Type B pancreatic cell (in vitro differentiated cells): Measurements from ENCODE around the gene ZNF316. TPM values are rescaled to one million over a fixed set of nuclear protein-coding genes. Genes with fewer than 3 reads are reported as not detected.
"Not testable (repeated sequence)": the region's sequence is repeated elsewhere in the genome, so short reads cannot be mapped to it uniquely, and the experiment has no call there.

ENCODE experiments used
- DNase-seq: peaks from one replicate; pipeline ENCODE4 v3.0.0; 2021; ENCODE audit warnings: mixed read lengths; ENCODE audit not compliant: unreplicated experiment; ENCODE audit errors: extremely low spot score
- H3K27ac Mint-ChIP-seq: 2 replicates; pipeline ENCODE4 v1.8.0; 2021; ENCODE audit warnings: mild to moderate bottlenecking, mixed read lengths
- H3K27me3 Mint-ChIP-seq: 2 replicates; pipeline ENCODE4 v1.8.0; 2021; ENCODE audit warnings: mixed read lengths
- H3K36me3 Mint-ChIP-seq: 2 replicates; pipeline ENCODE4 v1.8.0; 2021; ENCODE audit warnings: mixed read lengths
- H3K4me1 Mint-ChIP-seq: one replicate; pipeline ENCODE4 v1.8.0; 2021; ENCODE audit warnings: mixed read lengths; ENCODE audit not compliant: unreplicated experiment
- H3K4me3 Mint-ChIP-seq: 2 replicates; pipeline ENCODE4 v1.8.0; 2021; ENCODE audit warnings: mild to moderate bottlenecking, mixed read lengths
- H3K9me3 Mint-ChIP-seq: 2 replicates; pipeline ENCODE4 v1.8.0; 2021; ENCODE audit warnings: mixed read lengths
- CTCF ChIP-seq: fragments of 200-600 bp; sonication (generic); conservative IDR thresholded peaks from 2 replicates; pipeline ENCODE4 v1.5.0; 2021; ENCODE audit warnings: antibody characterized with exemption, mild to moderate bottlenecking
- total RNA-seq: library from RNA; stranded (reverse); gene quantifications from 2 replicates; pipeline ENCODE4 v1.2.1, GENCODE V29; 2021; ENCODE audit warnings: low replicate concordance

The ZNF316 gene
- total RNA-seq, 1 donor from 2014 or later: 46.8 TPM

GRCh38 chr7:6624246-6624611 lies 12.9 kb upstream of the ZNF316 start:
- no peaks in the 10 kb centered on the region for H3K27me3 Mint-ChIP-seq
- TF ChIP-seq CTCF: no peak
- peaks cover 4% of the 10 kb centered on the region for H3K36me3 Mint-ChIP-seq
- no peaks in the 10 kb centered on the region for H3K9me3 Mint-ChIP-seq
- H3K4me3 Mint-ChIP-seq: no peak overlapping the region
- H3K27ac Mint-ChIP-seq: no peak overlapping the region
- no peaks in the 10 kb centered on the region for H3K4me1 Mint-ChIP-seq
- DNase-seq: no peak

- Mint-ChIP-seq H3K36me3 (no peaks in the 10 kb centered on the region), H3K4me3 (no peak overlapping the region), H3K27me3 (no peaks in the 10 kb centered on the region), H3K9me3 (no peaks in the 10 kb centered on the region), H3K27ac (no peak overlapping the region), H3K4me1 (no peaks in the 10 kb centered on the region)
- no peak for TF ChIP-seq CTCF
- no peak for DNase-seq
Measured at GRCh38 chr7:6628045-6628444, 9.1 kb upstream of the ZNF316 start.

- Mint-ChIP-seq H3K9me3 (no peaks in the 10 kb centered on the region), H3K36me3 (no peaks in the 10 kb centered on the region), H3K27me3 (no peaks in the 10 kb centered on the region), H3K27ac (peak overlapping the region; percentile 59), H3K4me3 (no peak overlapping the region), H3K4me1 (no peaks in the 10 kb centered on the region)
- no peak for TF ChIP-seq CTCF
- DNase-seq: no peak
Measured at GRCh38 chr7:6630007-6630849, 6.9 kb upstream of the ZNF316 start.

GRCh38 chr7:6631605-6632004 lies 5.5 kb upstream of the ZNF316 start:
- Mint-ChIP-seq H3K27ac (peak overlapping the region; percentile 35), H3K9me3 (no peaks in the 10 kb centered on the region)
- TF ChIP-seq CTCF: no peak

GRCh38 chr7:6634021-6634420 lies 3.1 kb upstream of the ZNF316 start:
- TF ChIP-seq CTCF: no peak
- Mint-ChIP-seq H3K4me3 (peak overlapping the region; percentile 21), H3K36me3 (peaks cover 1% of the 10 kb centered on the region), H3K9me3 (no peaks in the 10 kb centered on the region), H3K4me1 (peaks cover 7% of the 10 kb centered on the region), H3K27me3 (no peaks in the 10 kb centered on the region), H3K27ac (no peak overlapping the region)
- DNase-seq: no peak

More at GRCh38 chr7:6631605-6632004, 5.5 kb upstream of the ZNF316 start:
- no peak for DNase-seq
- Mint-ChIP-seq H3K4me1 (no peaks in the 10 kb centered on the region), H3K36me3 (no peaks in the 10 kb centered on the region), H3K4me3 (no peak overlapping the region), H3K27me3 (no peaks in the 10 kb centered on the region)

- H3K27ac Mint-ChIP-seq, H3K9me3 Mint-ChIP-seq: not testable (repeated sequence)
- H3K4me1 Mint-ChIP-seq: peaks cover 13% of the 10 kb centered on the region
Measured at GRCh38 chr7:6634971-6635370, 2.1 kb upstream of the ZNF316 start.

More at GRCh38 chr7:6634971-6635370, 2.1 kb upstream of the ZNF316 start:
- not testable (repeated sequence) for DNase-seq, H3K27me3 Mint-ChIP-seq, H3K36me3 Mint-ChIP-seq
- H3K4me3 Mint-ChIP-seq: peak overlapping the region; percentile 82
